Measurements from ENCODE around the gene GNA15.

GNA15 gene

DNA sequence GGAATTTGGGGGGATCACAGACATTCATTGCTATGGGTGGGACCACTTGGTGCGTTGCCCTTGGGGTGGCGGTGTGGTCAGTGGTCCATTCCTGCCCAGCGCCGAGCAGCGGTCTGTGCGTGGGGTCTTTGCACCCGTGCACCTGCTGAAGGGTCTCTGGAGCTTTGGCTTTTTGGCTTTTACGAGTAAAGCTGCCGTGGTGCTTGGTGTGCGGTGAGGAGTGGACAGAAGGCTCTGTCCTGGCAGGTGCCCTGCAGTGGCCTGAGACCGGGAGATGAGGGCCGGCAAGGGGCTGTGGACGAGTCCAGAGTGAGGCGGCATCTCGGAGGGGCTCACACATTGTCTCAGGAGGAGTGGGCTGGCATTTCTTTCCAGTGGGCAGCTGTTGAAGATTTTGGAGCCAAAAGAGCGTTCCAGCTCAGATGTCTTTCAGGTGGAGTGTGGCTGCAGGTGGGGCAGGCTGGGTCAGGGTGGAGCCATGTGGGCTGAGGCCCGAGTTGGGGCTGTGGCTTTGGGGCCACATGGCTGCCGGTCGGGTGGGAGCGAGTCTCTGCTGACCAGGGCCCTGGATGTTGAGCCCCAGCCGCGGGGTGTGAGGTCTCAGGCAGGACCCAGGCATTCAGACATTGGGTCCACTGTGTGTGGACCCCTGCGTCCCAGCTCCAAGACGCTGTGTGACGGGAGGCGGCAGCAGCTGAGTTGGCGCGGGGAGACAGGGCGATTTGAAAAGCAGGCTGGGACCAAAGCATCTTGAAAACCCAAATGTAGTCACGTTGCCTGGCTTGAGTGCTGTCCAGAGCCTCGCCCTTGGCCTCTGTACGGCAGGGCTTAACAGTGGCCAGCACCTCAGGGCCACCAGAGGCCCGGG, 30.0 kb upstream of the GNA15 start:
- Histone ChIP-seq H3K27me3 (ENCODE audit: control insufficient read depth, low read length) (no peaks in the 10 kb centered on the region), H3K4me3 (ENCODE audit: low read length) (no peak overlapping the region), H3K9me2 (replicated peaks; ENCODE audit: control insufficient read depth, low read length) (no peaks in the 10 kb centered on the region), H3K36me3 (ENCODE audit: control insufficient read depth, low read length) (no peaks in the 10 kb centered on the region), H3K9me3 (ENCODE audit: control insufficient read depth, insufficient read depth, low read length) (no peaks in the 10 kb centered on the region), H3K79me2 (ENCODE audit: control insufficient read depth, low read length) (peaks cover 6% of the 10 kb centered on the region; the same call in 1 of the 2 replicates), H3K4me1 (ENCODE audit: control insufficient read depth, low read length) (peaks cover 11% of the 10 kb centered on the region), H3F3A (ENCODE audit: control insufficient read depth, insufficient read depth) (no peaks in the 10 kb centered on the region), H3K4me2 (ENCODE audit: low read length) (no peak overlapping the region), H3K27ac (ENCODE audit: low read depth, low read length) (no peak overlapping the region), H4K20me1 (ENCODE audit: control insufficient read depth, insufficient read depth, low read depth, low read length) (peaks cover 5% of the 10 kb centered on the region; the same call in 1 of the 2 replicates)
- TF ChIP-seq EZH2phosphoT487 (IDR thresholded peaks at IDR 0.05; ENCODE audit: borderline replicate concordance, low read length) = no peak
- TF ChIP-seq, protein P1, sequence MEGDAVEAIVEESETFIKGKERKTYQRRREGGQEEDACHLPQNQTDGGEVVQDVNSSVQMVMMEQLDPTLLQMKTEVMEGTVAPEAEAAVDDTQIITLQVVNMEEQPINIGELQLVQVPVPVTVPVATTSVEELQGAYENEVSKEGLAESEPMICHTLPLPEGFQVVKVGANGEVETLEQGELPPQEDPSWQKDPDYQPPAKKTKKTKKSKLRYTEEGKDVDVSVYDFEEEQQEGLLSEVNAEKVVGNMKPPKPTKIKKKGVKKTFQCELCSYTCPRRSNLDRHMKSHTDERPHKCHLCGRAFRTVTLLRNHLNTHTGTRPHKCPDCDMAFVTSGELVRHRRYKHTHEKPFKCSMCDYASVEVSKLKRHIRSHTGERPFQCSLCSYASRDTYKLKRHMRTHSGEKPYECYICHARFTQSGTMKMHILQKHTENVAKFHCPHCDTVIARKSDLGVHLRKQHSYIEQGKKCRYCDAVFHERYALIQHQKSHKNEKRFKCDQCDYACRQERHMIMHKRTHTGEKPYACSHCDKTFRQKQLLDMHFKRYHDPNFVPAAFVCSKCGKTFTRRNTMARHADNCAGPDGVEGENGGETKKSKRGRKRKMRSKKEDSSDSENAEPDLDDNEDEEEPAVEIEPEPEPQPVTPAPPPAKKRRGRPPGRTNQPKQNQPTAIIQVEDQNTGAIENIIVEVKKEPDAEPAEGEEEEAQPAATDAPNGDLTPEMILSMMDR (IDR thresholded peaks at IDR 0.05; ENCODE audit: low read depth, low read length, poor library complexity, severe bottlenecking) = no peak

GRCh38 chr19:3106509-3107141, 29.2 kb upstream of the GNA15 start:
- Histone ChIP-seq H3K4me3 (ENCODE audit: low read length) (no peak overlapping the region), H3F3A (ENCODE audit: control insufficient read depth, insufficient read depth) (no peaks in the 10 kb centered on the region), H3K27me3 (ENCODE audit: control insufficient read depth, low read length) (no peaks in the 10 kb centered on the region), H3K36me3 (ENCODE audit: control insufficient read depth, low read length) (no peaks in the 10 kb centered on the region), H4K20me1 (ENCODE audit: control insufficient read depth, insufficient read depth, low read depth, low read length) (peaks cover 5% of the 10 kb centered on the region; the same call in 1 of the 2 replicates), H3K4me2 (ENCODE audit: low read length) (no peak overlapping the region), H3K79me2 (ENCODE audit: control insufficient read depth, low read length) (peaks cover 6% of the 10 kb centered on the region; the same call in 1 of the 2 replicates), H3K4me1 (ENCODE audit: control insufficient read depth, low read length) (peaks cover 11% of the 10 kb centered on the region), H3K9me2 (replicated peaks; ENCODE audit: control insufficient read depth, low read length) (no peaks in the 10 kb centered on the region), H3K9me3 (ENCODE audit: control insufficient read depth, insufficient read depth, low read length) (no peaks in the 10 kb centered on the region), H3K27ac (ENCODE audit: low read depth, low read length) (no peak overlapping the region)
- TF ChIP-seq EZH2phosphoT487 (IDR thresholded peaks at IDR 0.05; ENCODE audit: borderline replicate concordance, low read length) = no peak
- TF ChIP-seq, protein P1 (IDR thresholded peaks at IDR 0.05; ENCODE audit: low read depth, low read length, poor library complexity, severe bottlenecking) = no peak

- Histone ChIP-seq H3K4me3 (ENCODE audit: low read length) (no peak overlapping the region), H3K36me3 (ENCODE audit: control insufficient read depth, low read length) (no peaks in the 10 kb centered on the region), H3K9me2 (replicated peaks; ENCODE audit: control insufficient read depth, low read length) (no peaks in the 10 kb centered on the region), H3F3A (ENCODE audit: control insufficient read depth, insufficient read depth) (no peaks in the 10 kb centered on the region), H3K9me3 (ENCODE audit: control insufficient read depth, insufficient read depth, low read length) (no peaks in the 10 kb centered on the region), H3K27ac (ENCODE audit: low read depth, low read length) (no peak overlapping the region), H3K4me1 (ENCODE audit: control insufficient read depth, low read length) (peaks cover 11% of the 10 kb centered on the region), H3K27me3 (ENCODE audit: control insufficient read depth, low read length) (no peaks in the 10 kb centered on the region), H3K4me2 (ENCODE audit: low read length) (no peak overlapping the region), H4K20me1 (ENCODE audit: control insufficient read depth, insufficient read depth, low read depth, low read length) (peaks cover 5% of the 10 kb centered on the region; the same call in 1 of the 2 replicates), H3K79me2 (ENCODE audit: control insufficient read depth, low read length) (peaks cover 6% of the 10 kb centered on the region; the same call in 1 of the 2 replicates)
- TF ChIP-seq, protein P1 (IDR thresholded peaks at IDR 0.05; ENCODE audit: low read depth, low read length, poor library complexity, severe bottlenecking) = no peak
- no peak for TF ChIP-seq EZH2phosphoT487 (IDR thresholded peaks at IDR 0.05; ENCODE audit: borderline replicate concordance, low read length)
Observed at GRCh38 chr19:3107658-3108057, 28.2 kb upstream of the GNA15 start.
